Measurements from ENCODE around the gene LRP5. TPM values are rescaled to one million over a fixed set of nuclear protein-coding genes. Genes with fewer than 3 reads are reported as not detected.

LRP5 gene
- total RNA-seq, 1 donor from 2014 or later, result 154 TPM

GRCh38 chr11:68371171-68372041, 59.0 kb downstream of the LRP5 start:
- DNase-seq (ENCODE audit: low spot score), result no peak

GRCh38 chr11:68372114-68372513, 59.7 kb downstream of the LRP5 start:
- DNase-seq (ENCODE audit: low spot score), result no peak

DNA sequence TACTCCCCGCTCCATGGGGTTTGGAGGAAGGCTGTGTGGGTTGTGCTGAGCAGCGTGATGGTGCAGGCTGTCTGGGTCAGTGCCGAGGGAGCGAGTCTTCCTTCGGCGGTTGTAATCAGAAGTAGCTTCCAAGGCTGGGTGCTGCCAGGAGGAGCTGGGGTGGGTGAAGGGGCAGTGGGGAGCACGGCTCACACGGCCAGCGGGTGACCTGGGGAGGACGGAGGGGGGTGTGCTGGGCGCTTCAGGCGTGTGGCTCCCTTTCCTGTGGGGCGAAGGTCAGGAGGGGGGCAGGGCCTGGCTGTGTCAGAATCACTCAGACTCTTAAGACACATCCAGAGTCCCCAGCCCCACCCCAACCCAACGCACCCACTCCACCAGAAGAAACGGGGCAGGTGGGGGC, 60.2 kb downstream of the LRP5 start:
- DNase-seq (ENCODE audit: low spot score), result no peak

- DNase-seq (ENCODE audit: low spot score), result no peak
Observed at GRCh38 chr11:68373189-68373814, 60.9 kb downstream of the LRP5 start.

- no peak for DNase-seq (ENCODE audit: low spot score)
Observed at GRCh38 chr11:68373815-68374501, 61.6 kb downstream of the LRP5 start.

DNA sequence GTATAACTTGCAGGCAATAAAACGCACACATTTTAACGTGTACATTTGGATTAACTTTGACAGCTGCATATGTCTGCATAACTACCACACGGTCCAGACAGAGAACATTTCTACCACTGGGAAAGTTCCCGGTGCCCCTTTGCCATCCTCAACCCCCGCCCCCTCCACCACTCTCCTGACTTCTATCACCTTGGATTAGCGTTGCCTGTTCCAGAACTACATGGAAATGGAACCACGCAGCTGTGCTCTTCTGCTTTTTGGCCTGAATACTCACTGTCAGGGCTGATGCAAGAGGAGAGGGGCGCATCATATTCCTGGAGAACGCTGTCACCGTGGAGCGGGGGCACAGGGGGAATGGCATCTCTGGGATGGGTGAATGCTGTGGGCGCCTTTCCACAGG, 62.1 kb downstream of the LRP5 start:
- no peak for DNase-seq (ENCODE audit: low spot score)

GRCh38 chr11:68375337-68375736, 62.9 kb downstream of the LRP5 start:
- DNase-seq (ENCODE audit: low spot score), result no peak

- no peak for DNase-seq (ENCODE audit: low spot score)
Observed at GRCh38 chr11:68375766-68376165, 63.4 kb downstream of the LRP5 start.

GRCh38 chr11:68377389-68377795, 65.0 kb downstream of the LRP5 start:
- DNase-seq (ENCODE audit: low spot score), result no peak

GRCh38 chr11:68379206-68379605, 66.8 kb downstream of the LRP5 start:
- no peak for DNase-seq (ENCODE audit: low spot score)

- no peak for DNase-seq (ENCODE audit: low spot score)
Observed at GRCh38 chr11:68380786-68381622, 68.6 kb downstream of the LRP5 start.

GRCh38 chr11:68381716-68382115, 69.3 kb downstream of the LRP5 start:
- no peak for DNase-seq (ENCODE audit: low spot score)

GRCh38 chr11:68382358-68382998, 70.1 kb downstream of the LRP5 start:
- no peak for DNase-seq (ENCODE audit: low spot score)

DNA sequence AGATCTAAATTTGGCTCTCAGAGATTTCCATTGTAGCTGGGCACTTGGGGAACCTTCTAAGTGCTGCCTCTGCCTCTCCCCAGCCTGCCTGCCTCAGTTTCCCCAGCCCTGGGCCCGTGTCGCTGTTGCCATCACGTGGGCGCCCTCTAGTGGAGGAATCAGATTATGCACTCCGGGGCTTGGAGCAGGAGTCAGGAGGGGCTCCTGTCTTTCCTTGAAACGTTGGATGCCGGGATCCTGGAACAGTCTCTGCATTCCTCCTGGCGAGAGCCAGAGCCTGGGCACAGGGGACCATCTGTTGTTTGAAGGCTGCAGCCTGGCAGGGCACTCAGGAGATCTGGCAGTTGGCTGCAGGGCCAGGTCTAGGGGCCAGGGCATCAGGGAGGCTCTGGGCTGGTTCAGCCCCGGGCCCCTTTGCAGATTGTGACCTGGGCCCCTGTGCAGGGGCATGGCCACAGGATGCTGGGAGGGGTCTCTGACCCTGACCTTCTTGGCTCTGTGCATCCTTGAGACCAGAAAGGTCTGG, 71.6 kb downstream of the LRP5 start:
- peak; percentile 61 for DNase-seq (ENCODE audit: low spot score)

DNA sequence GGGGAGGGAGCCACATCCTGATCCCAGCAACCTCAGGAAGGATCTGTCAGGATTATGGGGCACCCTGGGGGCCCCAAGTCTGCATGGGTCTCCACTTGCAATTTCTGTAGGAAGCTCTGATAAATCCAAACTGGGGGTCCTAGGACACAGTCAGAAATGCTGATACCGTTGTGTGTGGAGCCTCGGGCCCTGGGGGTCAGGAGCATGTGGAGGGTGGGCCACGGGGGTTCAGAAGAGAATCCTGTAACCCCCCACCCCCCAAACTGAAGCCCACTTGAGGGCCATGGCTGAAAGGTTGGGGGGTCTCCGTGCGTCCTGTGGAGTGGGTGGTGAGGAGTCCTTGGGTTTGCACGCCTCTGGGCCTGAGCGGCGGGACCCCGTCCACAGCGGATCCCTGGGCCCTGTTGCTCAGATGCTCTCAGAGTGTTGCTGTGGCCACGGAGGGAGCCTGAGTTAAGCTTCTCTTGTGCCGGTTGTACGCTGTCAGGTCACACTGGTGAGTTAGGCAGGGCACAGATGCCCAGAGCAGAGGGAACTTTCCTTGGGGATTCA, 72.2 kb downstream of the LRP5 start:
- DNase-seq (ENCODE audit: low spot score), result no peak

DNA sequence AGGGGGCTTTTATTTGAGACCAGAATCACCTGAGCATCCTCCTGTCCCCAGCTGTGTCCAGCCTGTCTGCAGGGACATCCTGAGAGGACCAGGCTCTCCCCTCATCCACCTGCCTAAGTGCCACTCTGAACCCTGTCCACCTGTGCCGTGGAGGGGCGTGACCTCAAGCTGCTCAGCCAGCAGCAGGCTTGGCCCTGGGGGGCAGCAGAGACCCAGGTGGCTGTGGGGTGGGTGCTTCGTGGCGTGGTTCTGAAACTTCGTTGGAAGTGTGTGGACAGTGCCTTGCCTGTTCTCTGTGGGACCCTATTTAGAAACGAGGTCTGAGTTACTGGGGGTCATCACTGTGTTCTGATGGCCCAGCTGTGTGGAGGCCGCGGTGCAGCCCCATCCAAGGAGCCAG, 72.7 kb downstream of the LRP5 start:
- DNase-seq (ENCODE audit: low spot score), result no peak

GRCh38 chr11:68386331-68386978, 74.1 kb downstream of the LRP5 start:
- no peak for DNase-seq (ENCODE audit: low spot score)

- no peak for DNase-seq (ENCODE audit: low spot score)
Observed at GRCh38 chr11:68387840-68388239, 75.4 kb downstream of the LRP5 start.

- no peak for DNase-seq (ENCODE audit: low spot score)
Observed at GRCh38 chr11:68388595-68389198, 76.3 kb downstream of the LRP5 start.

- DNase-seq (ENCODE audit: low spot score), result no peak
Observed at GRCh38 chr11:68390315-68390714, 77.9 kb downstream of the LRP5 start.

All from mucosa of gallbladder (tissue), 1 donor.